Measurements from ENCODE around the gene E2F4.

DNA sequence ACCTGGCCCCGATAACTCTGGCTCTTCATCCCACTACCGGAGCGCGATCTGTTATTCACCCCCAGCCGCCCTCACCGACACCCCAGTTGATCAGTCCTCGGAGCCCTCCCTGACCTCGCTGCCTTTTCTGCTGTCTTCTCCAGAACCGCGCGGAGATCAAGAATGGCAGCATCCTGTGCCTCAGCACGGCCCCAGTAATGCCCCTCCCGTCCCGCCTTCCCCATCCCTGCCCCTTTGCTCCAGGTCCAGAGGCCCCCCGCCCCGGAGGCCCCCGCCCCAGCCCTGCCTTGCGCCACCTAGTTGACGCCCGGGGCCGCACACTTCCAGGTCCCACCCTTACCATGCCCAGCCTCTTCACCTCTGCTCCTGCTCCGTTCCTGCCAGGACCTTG is 7.8 kb downstream of the E2F4 start:
- TF ChIP-seq ZNF274 (IDR thresholded peaks at IDR 0.05; ENCODE audit: low read depth, low read length) (no peak), YY1 (IDR thresholded peaks at IDR 0.05; ENCODE audit: insufficient read depth, insufficient read length) (no peak)

Data from NT2/D1 (cell line).